GM12892 (cell line): ENCODE data around the gene APOBEC3F.
"Not testable (repeated sequence)": the region's sequence is repeated elsewhere in the genome, so short reads cannot be mapped to it uniquely, and the experiment has no call there.

Experiments used
- POLR2A ChIP-seq: IDR thresholded peaks from 2 replicates; pipeline ENCODE4 v1.6.1; 2011; ENCODE audit warnings: low read depth, low read length, control low read depth
- POLR2AphosphoS5 ChIP-seq: IDR thresholded peaks from 2 replicates; pipeline ENCODE4 v1.6.1; 2011; ENCODE audit warnings: low read depth, low read length, control low read depth
- TAF1 ChIP-seq: IDR thresholded peaks from 2 replicates; pipeline ENCODE4 v1.6.1; 2011; ENCODE audit warnings: low read depth, mild to moderate bottlenecking, control low read depth, low read length, borderline replicate concordance

DNA sequence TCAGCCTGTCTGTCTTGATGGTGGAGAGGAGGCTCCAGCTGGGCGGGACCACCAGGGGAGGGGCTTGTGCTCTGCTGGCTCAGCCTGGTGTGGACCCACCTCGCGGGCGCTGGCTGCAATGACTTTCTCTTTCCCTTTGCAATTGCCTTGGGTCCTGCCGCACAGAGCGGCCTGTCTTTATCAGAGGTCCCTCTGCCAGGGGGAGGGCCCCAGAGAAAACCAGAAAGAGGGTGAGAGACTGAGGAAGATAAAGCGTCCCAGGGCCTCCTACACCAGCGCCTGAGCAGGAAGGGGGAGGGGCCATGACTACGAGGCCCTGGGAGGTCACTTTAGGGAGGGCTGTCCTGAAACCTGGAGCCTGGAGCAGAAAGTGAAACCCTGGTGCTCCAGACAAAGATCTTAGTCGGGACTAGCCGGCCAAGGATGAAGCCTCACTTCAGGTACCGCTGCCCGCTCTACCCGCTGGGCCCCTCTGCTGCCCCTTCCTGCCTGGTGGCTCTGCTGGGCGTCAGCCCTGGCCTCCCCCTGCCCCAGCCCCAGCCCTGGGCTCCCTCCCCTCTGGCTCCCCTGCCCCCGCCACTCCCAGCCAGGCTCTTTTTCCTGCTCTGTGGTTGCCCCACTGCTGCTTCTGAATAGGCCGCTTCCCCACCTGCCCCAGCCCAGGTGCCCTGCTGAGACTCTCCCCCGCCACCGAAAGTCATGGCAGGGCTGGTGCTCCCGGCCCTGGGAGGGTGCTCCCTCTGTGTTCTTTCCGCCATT, at the start of gene APOBEC3F:
- not testable (repeated sequence) for TF ChIP-seq POLR2AphosphoS5, TAF1
- TF ChIP-seq POLR2A: 0 out of 2 replicates have a peak, but pooled peaks have one; percentile 40
